Neutrophil (primary cell): Measurements from ENCODE around the gene PREX1.

Experiments used
- H3K27ac ChIP-seq: fragments of 200-600 bp; sonication (generic); 2 replicates; pipeline ENCODE4 v1.5.1; 2016; ENCODE audit warnings: mild to moderate bottlenecking, moderate library complexity
- H3K27me3 ChIP-seq: fragments of 200-600 bp; sonication (generic); 2 replicates; pipeline ENCODE4 v1.6.0; 2016; ENCODE audit warnings: mild to moderate bottlenecking
- H3K36me3 ChIP-seq: fragments of 200-600 bp; sonication (generic); 2 replicates; pipeline ENCODE4 v1.5.1; 2017
- H3K4me1 ChIP-seq, 2 experiments: fragments of 200-600 bp in 1 of 2; sonication (generic) in 1 of 2; 1 replicate in 1 of 2; 2 replicates in 1 of 2; pipeline versions ENCODE4 v1.5.1 to v1.6.1; 2013 to 2016; ENCODE audit warnings: low read depth in 1 of 2, low read length in 1 of 2, mild to moderate bottlenecking in 1 of 2, moderate library complexity in 1 of 2; ENCODE audit not compliant: control insufficient read depth in 1 of 2, insufficient read depth in 1 of 2
- H3K4me3 ChIP-seq, 2 experiments: fragments of 200-600 bp in 1 of 2; sonication (generic) in 1 of 2; 1 replicate in 1 of 2; 2 replicates in 1 of 2; pipeline ENCODE4 v1.5.1; 2013 to 2016; ENCODE audit warnings: low read depth in 1 of 2, low read length in 1 of 2, mild to moderate bottlenecking in 1 of 2, moderate library complexity in 1 of 2
- H3K9me3 ChIP-seq: fragments of 200-600 bp; sonication (generic); 2 replicates; pipeline ENCODE4 v1.5.1; 2016
- CTCF ChIP-seq: fragments of 200-600 bp; sonication (generic); IDR thresholded peaks from 2 replicates; pipeline ENCODE4 v1.5.1; 2016; ENCODE audit warnings: antibody characterized with exemption

PREX1 gene

GRCh38 chr20:48606841-48607543, 220.8 kb downstream of the PREX1 start:
- Histone ChIP-seq H3K4me1 (no peaks in the 10 kb centered on the region), H3K36me3 (no peaks in the 10 kb centered on the region), H3K27ac (no peak overlapping the region), H3K4me3 (no peak overlapping the region), H3K27me3 (peaks cover 9% of the 10 kb centered on the region), H3K9me3 (no peaks in the 10 kb centered on the region)
- TF ChIP-seq CTCF = no peak

- Histone ChIP-seq H3K4me3 (no peak overlapping the region), H3K27me3 (peaks cover 2% of the 10 kb centered on the region), H3K27ac (no peak overlapping the region), H3K9me3 (no peaks in the 10 kb centered on the region), H3K36me3 (no peaks in the 10 kb centered on the region), H3K4me1 (no peaks in the 10 kb centered on the region)
- no peak for TF ChIP-seq CTCF
Observed at GRCh38 chr20:48606172-48606840, 221.5 kb downstream of the PREX1 start.

GRCh38 chr20:48605364-48606171, 222.2 kb downstream of the PREX1 start:
- H3K27ac ChIP-seq = no peak overlapping the region
- H3K27me3 ChIP-seq = no peaks in the 10 kb centered on the region
- H3K4me3 ChIP-seq = no peak overlapping the region
- no peaks in the 10 kb centered on the region for H3K4me1 ChIP-seq
- no peaks in the 10 kb centered on the region for H3K36me3 ChIP-seq
- TF ChIP-seq CTCF = no peak
- H3K9me3 ChIP-seq = no peaks in the 10 kb centered on the region

- H3K27me3 ChIP-seq = no peaks in the 10 kb centered on the region
- no peaks in the 10 kb centered on the region for H3K9me3 ChIP-seq
- no peaks in the 10 kb centered on the region for H3K36me3 ChIP-seq
- no peak overlapping the region for H3K4me3 ChIP-seq
- H3K27ac ChIP-seq = no peak overlapping the region
- TF ChIP-seq CTCF = no peak
- H3K4me1 ChIP-seq = no peaks in the 10 kb centered on the region
Observed at GRCh38 chr20:48604936-48605335, 222.9 kb downstream of the PREX1 start.

GRCh38 chr20:48604426-48604825, 223.4 kb downstream of the PREX1 start:
- Histone ChIP-seq H3K9me3 (no peaks in the 10 kb centered on the region), H3K36me3 (no peaks in the 10 kb centered on the region), H3K27me3 (no peaks in the 10 kb centered on the region), H3K4me3 (no peak overlapping the region), H3K4me1 (no peaks in the 10 kb centered on the region), H3K27ac (no peak overlapping the region)
- TF ChIP-seq CTCF = no peak
